Effector memory CD4-positive, alpha-beta T cell (primary cell): ENCODE results near the gene GNA12.
A peak's percentile ranks its signal among the peaks of the same experiment; 100 is the strongest.
"Not testable (repeated sequence)": the region's sequence is repeated elsewhere in the genome, so short reads cannot be mapped to it uniquely, and the experiment has no call there.

Experiments
- DNase-seq, 3 donors: peaks; one replicate each; pipeline ENCODE4 v3.0.0-alpha.2; 2020
- H3K27ac ChIP-seq: 2 replicates; pipeline ENCODE4 v1.7.0; 2013; ENCODE audit warnings: mild to moderate bottlenecking, low read length, moderate library complexity; ENCODE audit not compliant: insufficient read depth, poor library complexity, severe bottlenecking
- H3K27me3 ChIP-seq: replicated peaks from 2 replicates; pipeline ENCODE4 v1.7.0; 2013; ENCODE audit warnings: mild to moderate bottlenecking, low read length; ENCODE audit not compliant: insufficient read depth, control insufficient read depth, poor library complexity, severe bottlenecking
- H3K36me3 ChIP-seq: 2 replicates; pipeline ENCODE4 v1.7.0; 2013; ENCODE audit warnings: mild to moderate bottlenecking, low read length, moderate library complexity; ENCODE audit not compliant: control insufficient read depth, insufficient read depth
- H3K4me1 ChIP-seq: 2 replicates; pipeline ENCODE4 v1.7.0; 2013; ENCODE audit warnings: low read length, mild to moderate bottlenecking; ENCODE audit not compliant: control insufficient read depth, insufficient read depth, poor library complexity, severe bottlenecking
- H3K4me3 ChIP-seq: 2 replicates; pipeline ENCODE4 v1.7.0; 2013; ENCODE audit warnings: low read length, low read depth, mild to moderate bottlenecking; ENCODE audit not compliant: insufficient read depth, poor library complexity, severe bottlenecking
- H3K9me3 ChIP-seq: 2 replicates; pipeline ENCODE4 v1.7.0; 2013; ENCODE audit warnings: mild to moderate bottlenecking, low read length, moderate library complexity; ENCODE audit not compliant: control insufficient read depth

GNA12 gene

GRCh38 chr7:2699289-2699620, 144.9 kb downstream of the GNA12 start:
- Histone ChIP-seq H3K9me3 (no peaks in the 10 kb centered on the region), H3K4me3 (peak overlapping the region; percentile 32), H3K27me3 (no peaks in the 10 kb centered on the region), H3K36me3 (no peaks in the 10 kb centered on the region), H3K4me1 (peaks cover 15% of the 10 kb centered on the region), H3K27ac (peak overlapping the region; percentile 9)
- no peak for DNase-seq

GRCh38 chr7:2698581-2699288, 145.4 kb downstream of the GNA12 start:
- DNase-seq = peak; percentile 13 to 45 (median 27)
- Histone ChIP-seq H3K27me3 (no peaks in the 10 kb centered on the region), H3K27ac (peak overlapping the region; percentile 9), H3K4me3 (peak overlapping the region; percentile 32), H3K4me1 (peaks cover 15% of the 10 kb centered on the region), H3K36me3 (no peaks in the 10 kb centered on the region), H3K9me3 (no peaks in the 10 kb centered on the region)

- not testable (repeated sequence) for H3K27me3 ChIP-seq, H3K4me3 ChIP-seq, H3K4me1 ChIP-seq, H3K9me3 ChIP-seq, DNase-seq, H3K36me3 ChIP-seq, H3K27ac ChIP-seq
Observed at GRCh38 chr7:2694122-2694436, 150.0 kb downstream of the GNA12 start.

- H3K27ac ChIP-seq, DNase-seq, H3K9me3 ChIP-seq, H3K27me3 ChIP-seq, H3K4me3 ChIP-seq, H3K36me3 ChIP-seq, H3K4me1 ChIP-seq: not testable (repeated sequence)
Observed at GRCh38 chr7:2693420-2694121, 150.5 kb downstream of the GNA12 start.

GRCh38 chr7:2692543-2692942, 151.6 kb downstream of the GNA12 start:
- Histone ChIP-seq H3K9me3 (no peaks in the 10 kb centered on the region), H3K36me3 (no peaks in the 10 kb centered on the region), H3K27ac (no peak overlapping the region), H3K4me1 (peaks cover 12% of the 10 kb centered on the region), H3K4me3 (no peak overlapping the region), H3K27me3 (peaks cover 10% of the 10 kb centered on the region)
- DNase-seq = no peak

- not testable (repeated sequence) for DNase-seq, H3K9me3 ChIP-seq, H3K27ac ChIP-seq, H3K4me3 ChIP-seq, H3K36me3 ChIP-seq
- Histone ChIP-seq H3K27me3 (peaks cover 15% of the 10 kb centered on the region), H3K4me1 (peaks cover 13% of the 10 kb centered on the region)
Observed at GRCh38 chr7:2691932-2692439, 152.1 kb downstream of the GNA12 start.

- Histone ChIP-seq H3K4me1 (peaks cover 13% of the 10 kb centered on the region), H3K27ac (no peak overlapping the region), H3K9me3 (no peaks in the 10 kb centered on the region), H3K4me3 (no peak overlapping the region), H3K27me3 (peaks cover 15% of the 10 kb centered on the region), H3K36me3 (no peaks in the 10 kb centered on the region)
- DNase-seq = no peak
Observed at GRCh38 chr7:2691011-2691707, 152.9 kb downstream of the GNA12 start.

GRCh38 chr7:2689951-2690705, 154.0 kb downstream of the GNA12 start:
- Histone ChIP-seq H3K4me1 (peaks cover 13% of the 10 kb centered on the region), H3K4me3 (no peak overlapping the region), H3K36me3 (no peaks in the 10 kb centered on the region), H3K27me3 (peaks cover 15% of the 10 kb centered on the region), H3K9me3 (no peaks in the 10 kb centered on the region), H3K27ac (no peak overlapping the region)
- DNase-seq = no peak

- Histone ChIP-seq H3K27ac (no peak overlapping the region), H3K9me3 (no peaks in the 10 kb centered on the region), H3K36me3 (no peaks in the 10 kb centered on the region), H3K4me3 (no peak overlapping the region), H3K27me3 (peaks cover 15% of the 10 kb centered on the region), H3K4me1 (peaks cover 13% of the 10 kb centered on the region)
- no peak for DNase-seq
Observed at GRCh38 chr7:2689343-2689847, 154.7 kb downstream of the GNA12 start.
